Measurements from ENCODE around the gene TOR1B. TPM values are rescaled to one million over a fixed set of nuclear protein-coding genes. Genes with fewer than 3 reads are reported as not detected.

Gene TOR1B
- total RNA-seq, 2 experiments from 2014 or later: 13.3 to 14.9 TPM

DNA sequence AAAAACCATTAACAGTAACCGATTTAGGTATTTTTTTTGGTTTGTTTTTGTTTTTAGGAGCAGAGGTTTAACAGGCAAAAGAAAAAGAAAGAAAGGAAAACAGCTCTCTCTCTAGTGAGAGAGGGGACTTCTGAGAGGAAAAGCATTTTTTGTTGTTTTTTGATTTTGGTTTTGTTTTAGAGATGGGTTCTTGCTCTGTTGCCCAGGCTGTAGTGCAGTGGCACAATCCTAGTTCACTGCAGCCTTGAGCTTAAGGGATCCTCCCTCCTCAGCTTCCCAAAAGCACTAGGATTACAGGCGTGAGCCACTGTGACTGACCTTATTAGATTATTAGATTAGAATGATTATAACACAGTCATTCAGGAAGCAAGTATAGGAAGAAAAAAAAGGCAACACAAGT lies 42.4 kb downstream of the TOR1B start:
- ChIA-PET CTCF (ENCODE audit: unreplicated experiment) (no interaction called here), POLR2A (interaction anchor here (1.0 kb wide), 1 partner anchor 11 kb away, joined by 3 read pairs; no protein-coding TSS in a partner anchor)
- BruUV-seq (replicated peaks): no TSS peak

DNA sequence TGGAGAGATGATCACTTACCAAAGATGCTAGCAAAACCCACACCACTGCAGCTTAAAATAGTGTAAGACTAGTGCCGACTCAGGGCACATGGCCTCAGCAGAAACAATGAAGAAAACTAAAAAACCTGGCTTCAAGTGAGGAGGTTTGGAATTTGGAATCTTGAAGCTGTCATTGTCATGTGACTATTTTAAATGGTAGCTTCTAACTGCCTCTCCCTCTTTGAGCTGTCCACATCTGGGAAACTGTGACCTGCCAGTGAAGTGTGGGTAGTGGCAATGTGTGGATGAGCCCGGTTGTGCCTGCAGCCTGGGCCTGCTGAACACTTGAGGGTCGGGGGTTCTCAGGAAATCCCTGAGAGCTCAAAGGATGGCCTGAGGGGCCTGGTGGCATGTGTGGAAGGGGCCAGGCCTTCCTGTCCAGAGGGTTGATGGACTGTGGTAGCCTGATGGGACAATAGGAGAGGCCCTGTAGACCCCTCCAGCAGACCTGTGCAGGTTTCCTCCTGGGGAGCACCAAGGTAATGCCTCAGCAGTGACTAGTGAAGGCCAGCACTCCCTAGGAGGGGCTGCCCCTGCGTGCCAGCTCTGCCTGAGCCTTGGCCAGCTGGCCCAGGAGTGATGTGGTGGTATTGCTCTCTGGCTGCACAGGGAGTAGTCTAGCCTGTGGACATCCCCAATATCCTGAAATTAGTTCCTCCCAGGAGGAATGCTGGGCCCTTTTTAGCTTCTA lies 45.9 kb downstream of the TOR1B start:
- DNase-seq (ENCODE audit: low spot score): no peak
- peaks cover 4% of the 10 kb centered on the region for H3K4me1 ChIP-seq (ENCODE audit: insufficient read depth, low read length, poor library complexity, severe bottlenecking)
- H3K4me2 ChIP-seq (ENCODE audit: low read length): no peak overlapping the region
- H3K9me3 ChIP-seq (ENCODE audit: low read length): no peaks in the 10 kb centered on the region
- H3K27ac ChIP-seq (ENCODE audit: low read depth, low read length, poor library complexity, severe bottlenecking): no peak overlapping the region
- ChIA-PET POLR2A (interaction anchor here (1.0 kb wide), 1 partner anchor 170 kb away, joined by 3 read pairs; no protein-coding TSS in a partner anchor), CTCF (ENCODE audit: unreplicated experiment) (no interaction called here)
- no peaks in the 10 kb centered on the region for H4K20me1 ChIP-seq (ENCODE audit: insufficient read depth, low read length)
- intact Hi-C loops (cut with micrococcal nuclease; ENCODE audit: unreplicated experiment): no loop called here
- H3K4me3 ChIP-seq (ENCODE audit: low read depth, low read length, poor library complexity, severe bottlenecking): no peak overlapping the region
- no TSS peak for BruUV-seq (replicated peaks)
- H2AFZ ChIP-seq (ENCODE audit: low read length): no peak overlapping the region
- TF ChIP-seq EZH2phosphoT487 (IDR thresholded peaks at IDR 0.05; ENCODE audit: borderline replicate concordance, low read depth, low read length): no peak
- TF ChIP-seq, protein P1, sequence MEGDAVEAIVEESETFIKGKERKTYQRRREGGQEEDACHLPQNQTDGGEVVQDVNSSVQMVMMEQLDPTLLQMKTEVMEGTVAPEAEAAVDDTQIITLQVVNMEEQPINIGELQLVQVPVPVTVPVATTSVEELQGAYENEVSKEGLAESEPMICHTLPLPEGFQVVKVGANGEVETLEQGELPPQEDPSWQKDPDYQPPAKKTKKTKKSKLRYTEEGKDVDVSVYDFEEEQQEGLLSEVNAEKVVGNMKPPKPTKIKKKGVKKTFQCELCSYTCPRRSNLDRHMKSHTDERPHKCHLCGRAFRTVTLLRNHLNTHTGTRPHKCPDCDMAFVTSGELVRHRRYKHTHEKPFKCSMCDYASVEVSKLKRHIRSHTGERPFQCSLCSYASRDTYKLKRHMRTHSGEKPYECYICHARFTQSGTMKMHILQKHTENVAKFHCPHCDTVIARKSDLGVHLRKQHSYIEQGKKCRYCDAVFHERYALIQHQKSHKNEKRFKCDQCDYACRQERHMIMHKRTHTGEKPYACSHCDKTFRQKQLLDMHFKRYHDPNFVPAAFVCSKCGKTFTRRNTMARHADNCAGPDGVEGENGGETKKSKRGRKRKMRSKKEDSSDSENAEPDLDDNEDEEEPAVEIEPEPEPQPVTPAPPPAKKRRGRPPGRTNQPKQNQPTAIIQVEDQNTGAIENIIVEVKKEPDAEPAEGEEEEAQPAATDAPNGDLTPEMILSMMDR (conservative IDR thresholded peaks at IDR 0.05; ENCODE audit: low read length): no peak
- H3K36me3 ChIP-seq (ENCODE audit: insufficient read depth, low read length): peaks cover 14% of the 10 kb centered on the region
- no peaks in the 10 kb centered on the region for H3K79me2 ChIP-seq (ENCODE audit: insufficient read depth, low read depth, low read length)
- H3K9me2 ChIP-seq (ENCODE audit: insufficient read depth, low read length): no peaks in the 10 kb centered on the region

More for the DNA sequence above, 42.4 kb downstream of the TOR1B start:
- DNase-seq (ENCODE audit: low spot score): no peak
- Histone ChIP-seq H3K4me3 (ENCODE audit: low read depth, low read length, poor library complexity, severe bottlenecking) (no peak overlapping the region), H3K4me2 (ENCODE audit: low read length) (no peak overlapping the region), H3K27ac (ENCODE audit: low read depth, low read length, poor library complexity, severe bottlenecking) (no peak overlapping the region), H4K20me1 (ENCODE audit: insufficient read depth, low read length) (no peaks in the 10 kb centered on the region), H3K36me3 (ENCODE audit: insufficient read depth, low read length) (no peaks in the 10 kb centered on the region), H3K79me2 (ENCODE audit: insufficient read depth, low read depth, low read length) (no peaks in the 10 kb centered on the region), H3K9me2 (ENCODE audit: insufficient read depth, low read length) (no peaks in the 10 kb centered on the region), H3K9me3 (ENCODE audit: low read length) (no peaks in the 10 kb centered on the region), H3K4me1 (ENCODE audit: insufficient read depth, low read length, poor library complexity, severe bottlenecking) (peaks cover 5% of the 10 kb centered on the region), H2AFZ (ENCODE audit: low read length) (no peak overlapping the region)
- intact Hi-C loops (cut with micrococcal nuclease; ENCODE audit: unreplicated experiment): no loop called here
- no peak for TF ChIP-seq EZH2phosphoT487 (IDR thresholded peaks at IDR 0.05; ENCODE audit: borderline replicate concordance, low read depth, low read length)
- TF ChIP-seq, protein P1 (conservative IDR thresholded peaks at IDR 0.05; ENCODE audit: low read length): no peak

DNA sequence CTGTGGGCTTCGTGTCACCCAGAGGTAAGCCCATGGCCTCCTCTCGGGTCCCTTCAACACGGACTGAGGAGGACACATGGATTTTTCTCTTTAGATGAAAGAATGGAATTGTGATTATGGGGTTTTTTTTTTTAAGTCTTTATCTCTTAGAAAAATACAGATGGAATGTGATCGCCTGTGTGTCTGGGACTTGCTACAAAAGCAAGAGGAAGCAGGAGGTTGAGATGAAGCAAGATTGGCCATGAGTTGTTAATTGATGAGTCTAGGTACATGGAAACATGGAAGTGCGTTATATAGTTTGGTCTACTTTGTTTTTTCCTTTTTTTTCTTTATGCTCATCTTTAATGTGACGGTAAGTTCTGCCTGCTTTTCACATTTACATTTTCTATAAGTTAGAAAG lies 46.9 kb downstream of the TOR1B start:
- no peaks in the 10 kb centered on the region for H3K9me2 ChIP-seq (ENCODE audit: insufficient read depth, low read length)
- no peaks in the 10 kb centered on the region for H3K9me3 ChIP-seq (ENCODE audit: low read length)
- H3K27ac ChIP-seq (ENCODE audit: low read depth, low read length, poor library complexity, severe bottlenecking): no peak overlapping the region
- no peak for DNase-seq (ENCODE audit: low spot score)
- intact Hi-C loops (cut with micrococcal nuclease; ENCODE audit: unreplicated experiment): no loop called here
- no peak overlapping the region for H3K4me2 ChIP-seq (ENCODE audit: low read length)
- BruUV-seq (replicated peaks): no TSS peak
- TF ChIP-seq, protein P1 (conservative IDR thresholded peaks at IDR 0.05; ENCODE audit: low read length): no peak
- no peak for TF ChIP-seq EZH2phosphoT487 (IDR thresholded peaks at IDR 0.05; ENCODE audit: borderline replicate concordance, low read depth, low read length)
- no peak overlapping the region for H2AFZ ChIP-seq (ENCODE audit: low read length)
- POLR2A ChIA-PET: interaction anchor here (1.0 kb wide), 1 partner anchor 169 kb away, joined by 3 read pairs; no protein-coding TSS in a partner anchor
- H3K79me2 ChIP-seq (ENCODE audit: insufficient read depth, low read depth, low read length): no peaks in the 10 kb centered on the region
- CTCF ChIA-PET (ENCODE audit: unreplicated experiment): no interaction called here
- no peaks in the 10 kb centered on the region for H4K20me1 ChIP-seq (ENCODE audit: insufficient read depth, low read length)
- H3K4me3 ChIP-seq (ENCODE audit: low read depth, low read length, poor library complexity, severe bottlenecking): no peak overlapping the region
- H3K4me1 ChIP-seq (ENCODE audit: insufficient read depth, low read length, poor library complexity, severe bottlenecking): peaks cover 4% of the 10 kb centered on the region
- peaks cover 20% of the 10 kb centered on the region for H3K36me3 ChIP-seq (ENCODE audit: insufficient read depth, low read length)
